ENCODE measurements around the gene INSC. TPM values are rescaled to one million over a fixed set of nuclear protein-coding genes. Genes with fewer than 3 reads are reported as not detected.

The INSC gene
- total and polyA plus RNA-seq, 2 of the 8 experiments (the other 6 are each of a cell fraction or from before 2014, with no cell fraction given): 0.58 to 0.59 TPM

DNA sequence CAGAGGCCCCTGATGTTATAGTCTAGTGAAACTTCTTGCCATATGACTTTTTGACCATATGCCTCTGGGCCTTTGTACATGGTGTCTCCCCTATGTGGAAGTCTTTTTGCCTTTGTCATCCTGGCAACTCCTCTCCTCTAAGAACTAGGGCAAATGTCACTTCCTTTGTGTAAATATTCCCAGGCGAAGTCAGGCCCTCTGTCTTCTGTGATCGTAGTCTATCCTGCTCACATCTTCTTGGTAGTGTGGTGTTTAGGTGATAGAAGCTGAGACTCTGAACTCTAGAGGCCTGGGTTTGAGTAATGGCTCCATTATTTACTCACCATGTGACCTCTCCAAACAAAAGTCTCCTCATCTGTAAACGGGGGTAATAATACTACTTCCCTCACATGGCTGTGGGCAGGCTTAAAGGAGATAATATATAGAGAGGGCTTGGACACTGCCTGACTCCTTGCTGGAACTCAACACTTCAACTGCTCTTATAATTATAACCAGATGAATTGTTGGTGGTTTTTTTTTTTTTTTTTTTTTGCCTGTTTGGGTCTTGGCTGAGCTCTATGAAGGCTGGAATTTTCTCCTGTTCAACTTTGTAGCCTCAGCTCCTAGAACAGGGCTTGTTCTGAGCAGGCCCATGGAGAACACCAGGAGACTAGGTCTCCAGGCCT, 43.8 kb downstream of the INSC start (continued):
- TF ChIP-seq ASH2L (IDR thresholded peaks at IDR 0.05; ENCODE audit: low read length) (no peak), ZNF274 (IDR thresholded peaks at IDR 0.05; ENCODE audit: borderline replicate concordance, extremely low read depth, low read length) (no peak), SP2 (IDR thresholded peaks at IDR 0.05; ENCODE audit: low read length) (no peak), BCL11A (IDR thresholded peaks at IDR 0.05; ENCODE audit: low read depth in 2 of 2, low read length in 2 of 2) (no peak), KDM1A (IDR thresholded peaks at IDR 0.05; ENCODE audit: borderline replicate concordance, low read length) (no peak), SIX5 (IDR thresholded peaks at IDR 0.05; ENCODE audit: low read depth, low read length) (no peak), MAFK (IDR thresholded peaks at IDR 0.05; ENCODE audit: low read depth, low read length) (no peak)
- TF ChIP-seq, protein P1, sequence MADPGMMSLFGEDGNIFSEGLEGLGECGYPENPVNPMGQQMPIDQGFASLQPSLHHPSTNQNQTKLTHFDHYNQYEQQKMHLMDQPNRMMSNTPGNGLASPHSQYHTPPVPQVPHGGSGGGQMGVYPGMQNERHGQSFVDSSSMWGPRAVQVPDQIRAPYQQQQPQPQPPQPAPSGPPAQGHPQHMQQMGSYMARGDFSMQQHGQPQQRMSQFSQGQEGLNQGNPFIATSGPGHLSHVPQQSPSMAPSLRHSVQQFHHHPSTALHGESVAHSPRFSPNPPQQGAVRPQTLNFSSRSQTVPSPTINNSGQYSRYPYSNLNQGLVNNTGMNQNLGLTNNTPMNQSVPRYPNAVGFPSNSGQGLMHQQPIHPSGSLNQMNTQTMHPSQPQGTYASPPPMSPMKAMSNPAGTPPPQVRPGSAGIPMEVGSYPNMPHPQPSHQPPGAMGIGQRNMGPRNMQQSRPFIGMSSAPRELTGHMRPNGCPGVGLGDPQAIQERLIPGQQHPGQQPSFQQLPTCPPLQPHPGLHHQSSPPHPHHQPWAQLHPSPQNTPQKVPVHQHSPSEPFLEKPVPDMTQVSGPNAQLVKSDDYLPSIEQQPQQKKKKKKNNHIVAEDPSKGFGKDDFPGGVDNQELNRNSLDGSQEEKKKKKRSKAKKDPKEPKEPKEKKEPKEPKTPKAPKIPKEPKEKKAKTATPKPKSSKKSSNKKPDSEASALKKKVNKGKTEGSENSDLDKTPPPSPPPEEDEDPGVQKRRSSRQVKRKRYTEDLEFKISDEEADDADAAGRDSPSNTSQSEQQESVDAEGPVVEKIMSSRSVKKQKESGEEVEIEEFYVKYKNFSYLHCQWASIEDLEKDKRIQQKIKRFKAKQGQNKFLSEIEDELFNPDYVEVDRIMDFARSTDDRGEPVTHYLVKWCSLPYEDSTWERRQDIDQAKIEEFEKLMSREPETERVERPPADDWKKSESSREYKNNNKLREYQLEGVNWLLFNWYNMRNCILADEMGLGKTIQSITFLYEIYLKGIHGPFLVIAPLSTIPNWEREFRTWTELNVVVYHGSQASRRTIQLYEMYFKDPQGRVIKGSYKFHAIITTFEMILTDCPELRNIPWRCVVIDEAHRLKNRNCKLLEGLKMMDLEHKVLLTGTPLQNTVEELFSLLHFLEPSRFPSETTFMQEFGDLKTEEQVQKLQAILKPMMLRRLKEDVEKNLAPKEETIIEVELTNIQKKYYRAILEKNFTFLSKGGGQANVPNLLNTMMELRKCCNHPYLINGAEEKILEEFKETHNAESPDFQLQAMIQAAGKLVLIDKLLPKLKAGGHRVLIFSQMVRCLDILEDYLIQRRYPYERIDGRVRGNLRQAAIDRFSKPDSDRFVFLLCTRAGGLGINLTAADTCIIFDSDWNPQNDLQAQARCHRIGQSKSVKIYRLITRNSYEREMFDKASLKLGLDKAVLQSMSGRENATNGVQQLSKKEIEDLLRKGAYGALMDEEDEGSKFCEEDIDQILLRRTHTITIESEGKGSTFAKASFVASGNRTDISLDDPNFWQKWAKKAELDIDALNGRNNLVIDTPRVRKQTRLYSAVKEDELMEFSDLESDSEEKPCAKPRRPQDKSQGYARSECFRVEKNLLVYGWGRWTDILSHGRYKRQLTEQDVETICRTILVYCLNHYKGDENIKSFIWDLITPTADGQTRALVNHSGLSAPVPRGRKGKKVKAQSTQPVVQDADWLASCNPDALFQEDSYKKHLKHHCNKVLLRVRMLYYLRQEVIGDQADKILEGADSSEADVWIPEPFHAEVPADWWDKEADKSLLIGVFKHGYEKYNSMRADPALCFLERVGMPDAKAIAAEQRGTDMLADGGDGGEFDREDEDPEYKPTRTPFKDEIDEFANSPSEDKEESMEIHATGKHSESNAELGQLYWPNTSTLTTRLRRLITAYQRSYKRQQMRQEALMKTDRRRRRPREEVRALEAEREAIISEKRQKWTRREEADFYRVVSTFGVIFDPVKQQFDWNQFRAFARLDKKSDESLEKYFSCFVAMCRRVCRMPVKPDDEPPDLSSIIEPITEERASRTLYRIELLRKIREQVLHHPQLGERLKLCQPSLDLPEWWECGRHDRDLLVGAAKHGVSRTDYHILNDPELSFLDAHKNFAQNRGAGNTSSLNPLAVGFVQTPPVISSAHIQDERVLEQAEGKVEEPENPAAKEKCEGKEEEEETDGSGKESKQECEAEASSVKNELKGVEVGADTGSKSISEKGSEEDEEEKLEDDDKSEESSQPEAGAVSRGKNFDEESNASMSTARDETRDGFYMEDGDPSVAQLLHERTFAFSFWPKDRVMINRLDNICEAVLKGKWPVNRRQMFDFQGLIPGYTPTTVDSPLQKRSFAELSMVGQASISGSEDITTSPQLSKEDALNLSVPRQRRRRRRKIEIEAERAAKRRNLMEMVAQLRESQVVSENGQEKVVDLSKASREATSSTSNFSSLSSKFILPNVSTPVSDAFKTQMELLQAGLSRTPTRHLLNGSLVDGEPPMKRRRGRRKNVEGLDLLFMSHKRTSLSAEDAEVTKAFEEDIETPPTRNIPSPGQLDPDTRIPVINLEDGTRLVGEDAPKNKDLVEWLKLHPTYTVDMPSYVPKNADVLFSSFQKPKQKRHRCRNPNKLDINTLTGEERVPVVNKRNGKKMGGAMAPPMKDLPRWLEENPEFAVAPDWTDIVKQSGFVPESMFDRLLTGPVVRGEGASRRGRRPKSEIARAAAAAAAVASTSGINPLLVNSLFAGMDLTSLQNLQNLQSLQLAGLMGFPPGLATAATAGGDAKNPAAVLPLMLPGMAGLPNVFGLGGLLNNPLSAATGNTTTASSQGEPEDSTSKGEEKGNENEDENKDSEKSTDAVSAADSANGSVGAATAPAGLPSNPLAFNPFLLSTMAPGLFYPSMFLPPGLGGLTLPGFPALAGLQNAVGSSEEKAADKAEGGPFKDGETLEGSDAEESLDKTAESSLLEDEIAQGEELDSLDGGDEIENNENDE (IDR thresholded peaks at IDR 0.05; ENCODE audit: insufficient replicate concordance, low read length): no peak
